ENCODE results near the gene DLG1. TPM values are rescaled to one million over a fixed set of nuclear protein-coding genes. Genes with fewer than 3 reads are reported as not detected.

DLG1 gene
- total RNA-seq, 4 donors from 2014 or later = 71.4 to 90.4 (median 80.9) TPM

GRCh38 chr3:197001972-197002700 is 296.3 kb downstream of the DLG1 start:
- TF ChIP-seq, protein P1, sequence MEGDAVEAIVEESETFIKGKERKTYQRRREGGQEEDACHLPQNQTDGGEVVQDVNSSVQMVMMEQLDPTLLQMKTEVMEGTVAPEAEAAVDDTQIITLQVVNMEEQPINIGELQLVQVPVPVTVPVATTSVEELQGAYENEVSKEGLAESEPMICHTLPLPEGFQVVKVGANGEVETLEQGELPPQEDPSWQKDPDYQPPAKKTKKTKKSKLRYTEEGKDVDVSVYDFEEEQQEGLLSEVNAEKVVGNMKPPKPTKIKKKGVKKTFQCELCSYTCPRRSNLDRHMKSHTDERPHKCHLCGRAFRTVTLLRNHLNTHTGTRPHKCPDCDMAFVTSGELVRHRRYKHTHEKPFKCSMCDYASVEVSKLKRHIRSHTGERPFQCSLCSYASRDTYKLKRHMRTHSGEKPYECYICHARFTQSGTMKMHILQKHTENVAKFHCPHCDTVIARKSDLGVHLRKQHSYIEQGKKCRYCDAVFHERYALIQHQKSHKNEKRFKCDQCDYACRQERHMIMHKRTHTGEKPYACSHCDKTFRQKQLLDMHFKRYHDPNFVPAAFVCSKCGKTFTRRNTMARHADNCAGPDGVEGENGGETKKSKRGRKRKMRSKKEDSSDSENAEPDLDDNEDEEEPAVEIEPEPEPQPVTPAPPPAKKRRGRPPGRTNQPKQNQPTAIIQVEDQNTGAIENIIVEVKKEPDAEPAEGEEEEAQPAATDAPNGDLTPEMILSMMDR (IDR thresholded peaks at IDR 0.05) = no peak
- TF ChIP-seq EP300 (IDR thresholded peaks at IDR 0.05) (no peak), POLR2A (IDR thresholded peaks at IDR 0.05) (no peak), POLR2AphosphoS5 (IDR thresholded peaks at IDR 0.05) (no peak)

GRCh38 chr3:197001106-197001971 is 297.1 kb downstream of the DLG1 start:
- ATAC-seq = no peak
- Histone ChIP-seq H3K27ac (peak overlapping the region in 3 of 4 donors; percentile 81 to 88 (median 86)), H3K27me3 (no peaks in the 10 kb centered on the region), H3K9me3 (peaks cover 0 to 4% (median 0%) of the 10 kb centered on the region in 3 donors), H3K36me3 (no peaks in the 10 kb centered on the region), H3K4me3 (no peak overlapping the region), H3K4me1 (peaks cover 0 to 19% (median 7%) of the 10 kb centered on the region in 3 donors)
- WGBS, 2 donors (ENCODE audit: low coverage in 1 of 2) = 92 to 98% methylated on average over 4 to 7 of the region's 20 CpGs
- TF ChIP-seq POLR2AphosphoS5 (IDR thresholded peaks at IDR 0.05) = no peak
- no peak for TF ChIP-seq EP300 (IDR thresholded peaks at IDR 0.05)
- no peak for TF ChIP-seq POLR2A (IDR thresholded peaks at IDR 0.05)
- TF ChIP-seq, protein P1 (IDR thresholded peaks at IDR 0.05) = no peak

More at GRCh38 chr3:197001972-197002700, 296.3 kb downstream of the DLG1 start:
- H3K27me3 ChIP-seq = no peaks in the 10 kb centered on the region
- WGBS, 2 donors (ENCODE audit: low coverage in 1 of 2) = 9 to 45% methylated on average over 13 of the region's 55 CpGs
- H3K4me1 ChIP-seq = peaks cover 0 to 19% (median 7%) of the 10 kb centered on the region in 3 donors
- H3K27ac ChIP-seq = peak overlapping the region; percentile 79 to 88 (median 84)
- peaks cover 0 to 4% (median 0%) of the 10 kb centered on the region in 3 donors for H3K9me3 ChIP-seq
- peak; percentile 20 for ATAC-seq
- H3K4me3 ChIP-seq = peak overlapping the region; percentile 69 to 80
- no peaks in the 10 kb centered on the region for H3K36me3 ChIP-seq

DNA sequence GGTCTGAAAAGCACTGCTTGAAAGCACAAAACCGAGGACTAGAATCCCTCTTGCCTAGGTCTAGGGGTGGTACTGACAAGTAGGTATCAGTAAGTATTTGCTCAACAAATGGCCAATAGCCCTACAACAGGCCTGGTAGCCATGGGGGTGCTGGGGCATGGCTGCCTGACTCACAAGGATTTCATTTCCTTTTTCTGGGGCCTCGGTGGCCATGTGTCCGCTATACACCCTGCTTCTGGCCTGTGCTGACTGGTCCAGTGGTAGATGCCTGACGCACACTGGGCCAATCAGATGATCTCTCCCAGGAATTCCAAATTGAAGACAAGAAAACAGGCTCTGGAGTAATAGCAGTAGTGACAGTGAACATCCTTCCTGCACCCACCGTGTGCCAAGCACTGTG is 298.2 kb downstream of the DLG1 start:
- no peaks in the 10 kb centered on the region for H3K36me3 ChIP-seq
- 90 to 100% methylated on average over 1 to 2 of the region's 5 CpGs for WGBS, 2 donors (ENCODE audit: low coverage in 1 of 2)
- peaks cover 0 to 19% (median 7%) of the 10 kb centered on the region in 3 donors for H3K4me1 ChIP-seq
- no peak for TF ChIP-seq POLR2AphosphoS5 (IDR thresholded peaks at IDR 0.05)
- TF ChIP-seq, protein P1 (IDR thresholded peaks at IDR 0.05) = no peak
- TF ChIP-seq POLR2A (IDR thresholded peaks at IDR 0.05) = no peak
- no peak for TF ChIP-seq EP300 (IDR thresholded peaks at IDR 0.05)
- H3K27me3 ChIP-seq = no peaks in the 10 kb centered on the region
- H3K9me3 ChIP-seq = peaks cover 0 to 4% (median 0%) of the 10 kb centered on the region in 3 donors
- H3K27ac ChIP-seq = no peak overlapping the region
- no peak overlapping the region for H3K4me3 ChIP-seq
- ATAC-seq = no peak

GRCh38 chr3:196998966-196999760 is 299.2 kb downstream of the DLG1 start:
- peaks cover 0 to 4% (median 0%) of the 10 kb centered on the region in 3 donors for H3K9me3 ChIP-seq
- H3K27me3 ChIP-seq = no peaks in the 10 kb centered on the region
- no peak for TF ChIP-seq POLR2A (IDR thresholded peaks at IDR 0.05)
- TF ChIP-seq, protein P1 (IDR thresholded peaks at IDR 0.05) = no peak
- no peak for TF ChIP-seq EP300 (IDR thresholded peaks at IDR 0.05)
- no peak for TF ChIP-seq POLR2AphosphoS5 (IDR thresholded peaks at IDR 0.05)
- ATAC-seq = no peak
- WGBS, 2 donors (ENCODE audit: low coverage in 1 of 2) = 77 to 80% methylated on average over 1 to 8 of the region's 21 CpGs
- H3K27ac ChIP-seq = no peak overlapping the region
- no peak overlapping the region for H3K4me3 ChIP-seq
- no peaks in the 10 kb centered on the region for H3K36me3 ChIP-seq
- peaks cover 0 to 18% (median 7%) of the 10 kb centered on the region in 3 donors for H3K4me1 ChIP-seq
